Measurements from ENCODE around the gene GALNT18. TPM values are rescaled to one million over a fixed set of nuclear protein-coding genes. Genes with fewer than 3 reads are reported as not detected.

GALNT18 gene
- total and polyA plus RNA-seq, 2 of the 4 experiments (the other 2 are of a cell fraction), result 9.5 to 11.3 TPM

DNA sequence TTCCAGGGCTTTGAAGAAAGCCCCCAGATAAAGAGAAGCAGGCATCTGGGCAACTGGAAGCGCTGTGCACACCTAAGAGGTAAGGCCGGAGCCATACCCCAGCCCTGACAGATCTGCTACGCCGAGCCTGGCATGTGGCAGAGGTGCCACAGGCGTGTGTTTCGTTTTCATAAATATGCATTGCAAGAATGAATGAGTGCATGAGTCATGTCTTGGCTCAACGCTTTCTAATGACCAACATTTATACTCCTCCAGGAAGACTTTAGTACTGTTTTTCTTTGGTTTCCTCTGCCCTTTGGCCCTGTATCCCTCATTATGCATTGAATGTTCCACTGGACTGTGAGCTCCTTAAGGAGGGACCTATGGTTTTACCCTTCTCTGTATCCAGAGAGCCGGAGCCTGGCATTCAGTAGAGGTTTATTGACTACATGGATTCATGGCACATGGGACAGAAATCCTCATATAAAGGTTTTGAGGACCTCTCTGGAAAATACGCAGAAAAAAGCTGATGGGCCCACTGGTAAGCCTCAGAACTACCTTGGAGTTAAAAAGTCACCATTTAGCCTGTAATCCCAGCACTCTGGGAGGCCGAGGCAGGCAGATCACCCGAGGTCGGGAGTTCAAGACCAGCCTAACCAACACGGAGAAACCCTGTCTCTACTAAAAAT lies 229.9 kb downstream of the GALNT18 start:
- H3K14ac ChIP-seq (replicated peaks; ENCODE audit: low read depth, low read length), result 0 out of 2 replicates have a peak overlapping the region, but pooled peaks have one; percentile 46
- H4K20me1 ChIP-seq (ENCODE audit: insufficient read depth, low read length), result no peaks in the 10 kb centered on the region
- H2BK20ac ChIP-seq (ENCODE audit: low read depth, low read length), result peak overlapping the region; percentile 63
- peak; percentile 90 for DNase-seq
- H4K91ac ChIP-seq (ENCODE audit: insufficient read depth, low read depth, low read length), result no peak overlapping the region
- peak overlapping the region; percentile 30; the same call in 1 of the 2 replicates for H3K4me2 ChIP-seq (ENCODE audit: low read depth, low read length)
- no peaks in the 10 kb centered on the region for H3K79me1 ChIP-seq (ENCODE audit: low read depth in 1 of 2, low read length in 2 of 2)
- peaks cover 13% of the 10 kb centered on the region; the same call in 1 of the 2 replicates for H3K9me1 ChIP-seq (ENCODE audit: insufficient read depth, low read length)
- H4K8ac ChIP-seq (ENCODE audit: low read depth in 2 of 2, low read length in 2 of 2), result peak overlapping the region in 1 of 2 experiments; percentile 33; a peak in 1 of 4 replicates
- no peak overlapping the region for H3K18ac ChIP-seq (ENCODE audit: low read depth, low read length)
- H3K27me3 ChIP-seq (ENCODE audit: control insufficient read depth, insufficient read depth, low read length), result peaks cover 5% of the 10 kb centered on the region; the same call in 1 of the 2 replicates
- no peaks in the 10 kb centered on the region for H3K36me3 ChIP-seq (ENCODE audit: control insufficient read depth, insufficient read depth, low read length)
- ChIA-PET CTCF (no interaction called here), POLR2A (ENCODE audit: unreplicated experiment) (no interaction called here)
- in situ Hi-C loops (cut with MboI; ENCODE audit: low sequenced_read_pairs) (no loop called here), dilution Hi-C loops (cut with HindIII; ENCODE audit: low sequenced_read_pairs, unreplicated experiment) (no loop called here), intact Hi-C loops (cut with micrococcal nuclease) (no loop called here)
- H3K4me3 ChIP-seq (ENCODE audit: insufficient read depth, low read depth, low read length), result no peak overlapping the region
- no TSS peak for BruUV-seq (replicated peaks)
- H3K27ac ChIP-seq (ENCODE audit: insufficient read depth, low read length), result no peak overlapping the region
- peak overlapping the region; percentile 9 for H2BK5ac ChIP-seq (ENCODE audit: low read depth, low read length, poor library complexity, severe bottlenecking)
- 76% methylated on average over 3 of the region's 13 CpGs; no CpG with 5 or more reads in 1 of the 2 experiments for WGBS, 2 experiments (ENCODE audit: extremely low coverage in 2 of 2, insufficient read length in 1 of 2)
- peak overlapping the region; percentile 7 for H2AK9ac ChIP-seq (replicated peaks; ENCODE audit: low read depth, low read length, poor library complexity)
- no peak for TF ChIP-seq RAD21 (IDR thresholded peaks at IDR 0.05; ENCODE audit: low read length)
- peak; percentile 87 for TF ChIP-seq FOS (IDR thresholded peaks at IDR 0.05; ENCODE audit: low read depth, low read length)
- TF ChIP-seq BHLHE40 (IDR thresholded peaks at IDR 0.05; ENCODE audit: low read depth, low read length), result peak; percentile 49; the same call in 1 of the 2 replicates
- TF ChIP-seq CEBPB (IDR thresholded peaks at IDR 0.05; ENCODE audit: low read depth, low read length), result peak; percentile 46; the same call in 1 of the 2 replicates
- peak; percentile 86; the same call in 1 of the 2 replicates for TF ChIP-seq MXI1 (IDR thresholded peaks at IDR 0.05; ENCODE audit: borderline replicate concordance, low read depth, low read length)
- peak overlapping the region; percentile 62; the same call in 1 of the 2 replicates for H2BK120ac ChIP-seq (ENCODE audit: low read depth, low read length)
- ATAC-seq (ENCODE audit: low read depth), result peak; percentile 81
- H3K9ac ChIP-seq (ENCODE audit: low read depth, low read length), result no peak overlapping the region
- H3K23ac ChIP-seq (ENCODE audit: low read depth, low read length), result no peak overlapping the region
- H4K5ac ChIP-seq (ENCODE audit: low read depth, low read length), result no peak overlapping the region
- H2AFZ ChIP-seq (replicated peaks; ENCODE audit: low read length, poor library complexity), result peak overlapping the region; percentile 40
- H3K9me3 ChIP-seq (ENCODE audit: control insufficient read depth, insufficient read depth, low read length), result no peaks in the 10 kb centered on the region
- no peak overlapping the region for H2AK5ac ChIP-seq (ENCODE audit: low read depth, low read length)
- 0 out of 3 replicates have a peak overlapping the region, but pooled peaks have one; percentile 50 for H2BK15ac ChIP-seq (ENCODE audit: low read depth, low read length)
- H3K56ac ChIP-seq (ENCODE audit: extremely low read depth, insufficient read depth, low read length), result no peak overlapping the region; the same call in 1 of the 2 replicates
- peak overlapping the region; percentile 15; the same call in 1 of the 2 replicates for H3K4ac ChIP-seq (ENCODE audit: low read depth, low read length)
- peaks cover 15% of the 10 kb centered on the region for H3K4me1 ChIP-seq (ENCODE audit: control insufficient read depth, insufficient read depth, low read length)

Data from IMR-90 (cell line).